GM19025 (cell line): ENCODE measurements around the gene MS4A1.
A peak's percentile ranks its signal among the peaks of the same experiment; 100 is the strongest.
"Not testable (repeated sequence)": the region's sequence is repeated elsewhere in the genome, so short reads cannot be mapped to it uniquely, and the experiment has no call there.

Experiments used
- ATAC-seq: cut with Tn5 transposase; IDR thresholded peaks from one replicate; pipeline ENCODE4 v1.9.1; 2021; ENCODE audit warnings: mild to moderate bottlenecking, low read depth, moderate library complexity; ENCODE audit not compliant: unreplicated experiment

Gene MS4A1

GRCh38 chr11:60500276-60500910 is 44.7 kb downstream of the MS4A1 start:
- ATAC-seq: no peak

GRCh38 chr11:60502221-60502775 is 46.7 kb downstream of the MS4A1 start:
- peak; percentile 48 for ATAC-seq

- no peak for ATAC-seq
Measured at GRCh38 chr11:60504219-60504905, 48.7 kb downstream of the MS4A1 start.

GRCh38 chr11:60509609-60510008 is 54.0 kb downstream of the MS4A1 start:
- not testable (repeated sequence) for ATAC-seq

GRCh38 chr11:60510209-60510608 is 54.6 kb downstream of the MS4A1 start:
- ATAC-seq: not testable (repeated sequence)

GRCh38 chr11:60511393-60511792 is 55.7 kb downstream of the MS4A1 start:
- ATAC-seq: no peak

- ATAC-seq: no peak
Measured at GRCh38 chr11:60512651-60513225, 57.1 kb downstream of the MS4A1 start.

GRCh38 chr11:60513496-60514460 is 58.1 kb downstream of the MS4A1 start:
- no peak for ATAC-seq

GRCh38 chr11:60515144-60515855 is 59.7 kb downstream of the MS4A1 start, which contains the start of gene MS4A13:
Gene MS4A13 (plus strand): TSS chr11:60515392. CDS start chr11:60518084, 2,692 bp downstream.
- ATAC-seq: no peak
